MM.1S (cell line): ENCODE measurements around the gene OR5H1.

ENCODE experiments used
- DNase-seq: peaks from one replicate; pipeline ENCODE4 v3.0.0-alpha.2; 2015
- H2AFZ ChIP-seq: fragments of 300-600 bp; sonication (generic); 2 replicates; pipeline ENCODE4 v1.6.0; 2016; ENCODE audit warnings: antibody characterized with exemption, low read length
- H3F3A ChIP-seq: fragments of 300-600 bp; sonication (generic); 2 replicates; pipeline ENCODE4 v1.6.1; 2016; ENCODE audit warnings: mild to moderate bottlenecking, antibody characterized with exemption, low read length, moderate library complexity, mixed read lengths; ENCODE audit not compliant: insufficient read depth
- H3K27ac ChIP-seq: fragments of 300-600 bp; sonication (generic); 2 replicates; pipeline ENCODE4 v1.5.1; 2016; ENCODE audit warnings: mild to moderate bottlenecking, low read length
- H3K27me3 ChIP-seq: fragments of 300-600 bp; sonication (generic); replicated peaks from 2 replicates; pipeline ENCODE4 v1.6.0; 2016; ENCODE audit warnings: low read length; ENCODE audit not compliant: insufficient read depth
- H3K36me3 ChIP-seq: fragments of 300-600 bp; sonication (generic); replicated peaks from 2 replicates; pipeline ENCODE4 v1.6.1; 2016; ENCODE audit warnings: mild to moderate bottlenecking, low read length, mixed read lengths; ENCODE audit not compliant: insufficient read depth
- H3K4me1 ChIP-seq: fragments of 300-600 bp; sonication (generic); 2 replicates; pipeline ENCODE4 v1.6.1; 2016; ENCODE audit warnings: low read length, mixed read lengths
- H3K4me2 ChIP-seq: fragments of 300-600 bp; sonication (generic); 2 replicates; pipeline ENCODE4 v1.6.0; 2016; ENCODE audit warnings: low read depth, low read length
- H3K4me3 ChIP-seq: fragments of 300-600 bp; sonication (generic); 2 replicates; pipeline ENCODE4 v1.5.1; 2016; ENCODE audit warnings: low read length, mixed read lengths
- H3K79me2 ChIP-seq: fragments of 300-600 bp; sonication (generic); 2 replicates; pipeline ENCODE4 v1.6.1; 2016; ENCODE audit warnings: mixed run types, low read length, mixed read lengths
- H3K9ac ChIP-seq: fragments of 300-600 bp; sonication (generic); 2 replicates; pipeline ENCODE4 v1.6.1; 2016; ENCODE audit warnings: low read length, mixed read lengths
- H3K9me2 ChIP-seq: fragments of 300-600 bp; sonication (generic); replicated peaks from 2 replicates; pipeline ENCODE4 v1.6.1; 2016; ENCODE audit warnings: mild to moderate bottlenecking, low read length, mixed read lengths; ENCODE audit not compliant: insufficient read depth
- H3K9me3 ChIP-seq: fragments of 300-600 bp; sonication (generic); replicated peaks from 2 replicates; pipeline ENCODE4 v1.6.1; 2016; ENCODE audit warnings: mild to moderate bottlenecking, low read length, mixed read lengths; ENCODE audit not compliant: insufficient read depth
- H4K20me1 ChIP-seq: fragments of 300-600 bp; sonication (generic); 2 replicates; pipeline ENCODE4 v1.6.1; 2016; ENCODE audit warnings: mild to moderate bottlenecking, low read length, moderate library complexity, mixed read lengths; ENCODE audit not compliant: insufficient read depth
- EZH2 ChIP-seq: fragments of 300-600 bp; sonication (generic); optimal IDR thresholded peaks from 2 replicates; pipeline ENCODE3; 2017; ENCODE audit warnings: low read depth, mild to moderate bottlenecking, antibody characterized with exemption, low read length, mixed read lengths
- EZH2phosphoT487 ChIP-seq: fragments of 300-600 bp; sonication (generic); IDR thresholded peaks from 2 replicates; pipeline ENCODE4 v1.6.1; 2018; ENCODE audit warnings: antibody characterized with exemption, low read length
- TF ChIP-seq, protein P1 (sequence below): fragments of 300-600 bp; sonication (generic); IDR thresholded peaks from 2 replicates; pipeline ENCODE4 v1.5.1; 2016; ENCODE audit warnings: antibody characterized with exemption, low read length, mixed read lengths

The OR5H1 gene

GRCh38 chr3:98151241-98151640 is 20.7 kb downstream of the OR5H1 start:
- DNase-seq, result no peak
- Histone ChIP-seq H3K4me1 (no peaks in the 10 kb centered on the region), H3K4me2 (no peak overlapping the region)

DNA sequence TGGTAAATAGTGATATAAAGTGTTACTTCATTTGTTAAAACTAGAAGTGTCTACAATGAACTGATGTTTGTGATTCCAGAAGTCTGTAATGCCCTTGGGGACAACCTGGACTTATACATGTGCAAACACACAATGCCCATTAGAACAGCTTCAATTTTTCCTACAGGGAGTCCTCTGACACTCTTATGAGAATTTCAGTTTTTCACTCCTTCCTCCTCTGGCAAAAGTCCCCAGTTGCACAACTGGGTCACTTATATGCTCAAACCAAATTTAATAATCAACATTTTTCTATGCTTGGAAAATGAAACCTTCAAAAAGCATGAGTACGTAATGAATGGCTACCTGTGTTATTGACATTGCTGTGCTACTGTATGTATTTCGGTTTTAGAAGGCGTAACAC is 35.9 kb downstream of the OR5H1 start, which contains the start of gene OR5H15:
TSS of gene OR5H15 (plus strand) at position 301 of the 400 bp plus-strand sequence. CDS start 2,004 bp downstream, outside the sequence.
- Histone ChIP-seq H3K4me3 (no peak within 1 kb of the TSS), H3K4me1 (no peaks in the 10 kb centered on the region), H3K9ac (no peak within 1 kb of the TSS), H3F3A (no peaks in the 10 kb centered on the region), H3K9me2 (no peaks in the 10 kb centered on the region), H3K27me3 (no peaks in the 10 kb centered on the region), H3K79me2 (no peaks in the 10 kb centered on the region), H3K9me3 (no peaks in the 10 kb centered on the region), H3K36me3 (no peaks in the 10 kb centered on the region), H3K27ac (no peak within 1 kb of the TSS), H3K4me2 (no peak within 1 kb of the TSS), H2AFZ (no peak within 1 kb of the TSS), H4K20me1 (no peaks in the 10 kb centered on the region)
- no peak for TF ChIP-seq EZH2
- TF ChIP-seq EZH2phosphoT487, result no peak
- TF ChIP-seq, protein P1, sequence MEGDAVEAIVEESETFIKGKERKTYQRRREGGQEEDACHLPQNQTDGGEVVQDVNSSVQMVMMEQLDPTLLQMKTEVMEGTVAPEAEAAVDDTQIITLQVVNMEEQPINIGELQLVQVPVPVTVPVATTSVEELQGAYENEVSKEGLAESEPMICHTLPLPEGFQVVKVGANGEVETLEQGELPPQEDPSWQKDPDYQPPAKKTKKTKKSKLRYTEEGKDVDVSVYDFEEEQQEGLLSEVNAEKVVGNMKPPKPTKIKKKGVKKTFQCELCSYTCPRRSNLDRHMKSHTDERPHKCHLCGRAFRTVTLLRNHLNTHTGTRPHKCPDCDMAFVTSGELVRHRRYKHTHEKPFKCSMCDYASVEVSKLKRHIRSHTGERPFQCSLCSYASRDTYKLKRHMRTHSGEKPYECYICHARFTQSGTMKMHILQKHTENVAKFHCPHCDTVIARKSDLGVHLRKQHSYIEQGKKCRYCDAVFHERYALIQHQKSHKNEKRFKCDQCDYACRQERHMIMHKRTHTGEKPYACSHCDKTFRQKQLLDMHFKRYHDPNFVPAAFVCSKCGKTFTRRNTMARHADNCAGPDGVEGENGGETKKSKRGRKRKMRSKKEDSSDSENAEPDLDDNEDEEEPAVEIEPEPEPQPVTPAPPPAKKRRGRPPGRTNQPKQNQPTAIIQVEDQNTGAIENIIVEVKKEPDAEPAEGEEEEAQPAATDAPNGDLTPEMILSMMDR, result no peak
- DNase-seq, result no peak

More at GRCh38 chr3:98151241-98151640, 20.7 kb downstream of the OR5H1 start:
- Histone ChIP-seq H3K27ac (no peak overlapping the region), H2AFZ (no peak overlapping the region), H3K79me2 (no peaks in the 10 kb centered on the region), H3F3A (no peaks in the 10 kb centered on the region), H3K4me3 (no peak overlapping the region), H3K36me3 (no peaks in the 10 kb centered on the region), H3K9ac (no peak overlapping the region), H3K9me2 (no peaks in the 10 kb centered on the region), H4K20me1 (no peaks in the 10 kb centered on the region), H3K27me3 (no peaks in the 10 kb centered on the region), H3K9me3 (no peaks in the 10 kb centered on the region)
- TF ChIP-seq, protein P1, result no peak
- no peak for TF ChIP-seq EZH2phosphoT487
- TF ChIP-seq EZH2, result no peak

DNA sequence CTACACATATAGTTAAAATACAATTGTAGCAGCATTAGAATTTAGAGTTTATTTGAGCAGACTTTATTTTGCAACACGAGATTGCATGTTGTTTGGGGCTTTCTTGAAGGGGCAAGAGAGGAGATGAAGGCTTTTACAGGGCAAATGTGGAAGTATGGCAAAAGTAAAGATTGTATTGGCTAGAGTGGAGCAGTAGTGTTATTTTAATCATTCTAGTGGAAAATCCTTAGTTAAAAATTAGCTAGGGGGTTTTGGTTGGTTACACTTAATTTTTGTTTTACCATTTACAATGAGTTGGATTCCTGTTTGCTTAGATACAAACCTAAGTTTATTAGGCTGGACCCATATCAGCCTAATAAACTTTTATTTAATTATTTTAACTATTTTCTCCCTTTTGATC is 40.5 kb downstream of the OR5H1 start:
- Histone ChIP-seq H3K4me1 (no peaks in the 10 kb centered on the region), H3K9me3 (no peaks in the 10 kb centered on the region), H3K9me2 (no peaks in the 10 kb centered on the region), H3K9ac (no peak overlapping the region), H3K79me2 (no peaks in the 10 kb centered on the region), H4K20me1 (no peaks in the 10 kb centered on the region), H3F3A (no peaks in the 10 kb centered on the region), H3K4me2 (no peak overlapping the region), H3K4me3 (no peak overlapping the region), H3K36me3 (no peaks in the 10 kb centered on the region), H3K27me3 (no peaks in the 10 kb centered on the region), H2AFZ (no peak overlapping the region), H3K27ac (no peak overlapping the region)
- TF ChIP-seq, protein P1, result no peak
- TF ChIP-seq EZH2phosphoT487 (no peak), EZH2 (no peak)
- no peak for DNase-seq
